Measurements from ENCODE around the gene C2CD5. TPM values are rescaled to one million over a fixed set of nuclear protein-coding genes. Genes with fewer than 3 reads are reported as not detected.
"Not testable (repeated sequence)": the region's sequence is repeated elsewhere in the genome, so short reads cannot be mapped to it uniquely, and the experiment has no call there.

C2CD5 gene, protein sequence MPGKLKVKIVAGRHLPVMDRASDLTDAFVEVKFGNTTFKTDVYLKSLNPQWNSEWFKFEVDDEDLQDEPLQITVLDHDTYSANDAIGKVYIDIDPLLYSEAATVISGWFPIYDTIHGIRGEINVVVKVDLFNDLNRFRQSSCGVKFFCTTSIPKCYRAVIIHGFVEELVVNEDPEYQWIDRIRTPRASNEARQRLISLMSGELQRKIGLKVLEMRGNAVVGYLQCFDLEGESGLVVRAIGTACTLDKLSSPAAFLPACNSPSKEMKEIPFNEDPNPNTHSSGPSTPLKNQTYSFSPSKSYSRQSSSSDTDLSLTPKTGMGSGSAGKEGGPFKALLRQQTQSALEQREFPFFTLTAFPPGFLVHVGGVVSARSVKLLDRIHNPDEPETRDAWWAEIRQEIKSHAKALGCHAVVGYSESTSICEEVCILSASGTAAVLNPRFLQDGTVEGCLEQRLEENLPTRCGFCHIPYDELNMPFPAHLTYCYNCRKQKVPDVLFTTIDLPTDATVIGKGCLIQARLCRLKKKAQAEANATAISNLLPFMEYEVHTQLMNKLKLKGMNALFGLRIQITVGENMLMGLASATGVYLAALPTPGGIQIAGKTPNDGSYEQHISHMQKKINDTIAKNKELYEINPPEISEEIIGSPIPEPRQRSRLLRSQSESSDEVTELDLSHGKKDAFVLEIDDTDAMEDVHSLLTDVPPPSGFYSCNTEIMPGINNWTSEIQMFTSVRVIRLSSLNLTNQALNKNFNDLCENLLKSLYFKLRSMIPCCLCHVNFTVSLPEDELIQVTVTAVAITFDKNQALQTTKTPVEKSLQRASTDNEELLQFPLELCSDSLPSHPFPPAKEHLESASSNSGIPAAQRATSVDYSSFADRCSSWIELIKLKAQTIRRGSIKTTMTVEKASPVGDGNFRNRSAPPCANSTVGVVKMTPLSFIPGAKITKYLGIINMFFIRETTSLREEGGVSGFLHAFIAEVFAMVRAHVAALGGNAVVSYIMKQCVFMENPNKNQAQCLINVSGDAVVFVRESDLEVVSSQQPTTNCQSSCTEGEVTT
- total RNA-seq: 16.2 and 28.7 TPM in 2 replicates

DNA sequence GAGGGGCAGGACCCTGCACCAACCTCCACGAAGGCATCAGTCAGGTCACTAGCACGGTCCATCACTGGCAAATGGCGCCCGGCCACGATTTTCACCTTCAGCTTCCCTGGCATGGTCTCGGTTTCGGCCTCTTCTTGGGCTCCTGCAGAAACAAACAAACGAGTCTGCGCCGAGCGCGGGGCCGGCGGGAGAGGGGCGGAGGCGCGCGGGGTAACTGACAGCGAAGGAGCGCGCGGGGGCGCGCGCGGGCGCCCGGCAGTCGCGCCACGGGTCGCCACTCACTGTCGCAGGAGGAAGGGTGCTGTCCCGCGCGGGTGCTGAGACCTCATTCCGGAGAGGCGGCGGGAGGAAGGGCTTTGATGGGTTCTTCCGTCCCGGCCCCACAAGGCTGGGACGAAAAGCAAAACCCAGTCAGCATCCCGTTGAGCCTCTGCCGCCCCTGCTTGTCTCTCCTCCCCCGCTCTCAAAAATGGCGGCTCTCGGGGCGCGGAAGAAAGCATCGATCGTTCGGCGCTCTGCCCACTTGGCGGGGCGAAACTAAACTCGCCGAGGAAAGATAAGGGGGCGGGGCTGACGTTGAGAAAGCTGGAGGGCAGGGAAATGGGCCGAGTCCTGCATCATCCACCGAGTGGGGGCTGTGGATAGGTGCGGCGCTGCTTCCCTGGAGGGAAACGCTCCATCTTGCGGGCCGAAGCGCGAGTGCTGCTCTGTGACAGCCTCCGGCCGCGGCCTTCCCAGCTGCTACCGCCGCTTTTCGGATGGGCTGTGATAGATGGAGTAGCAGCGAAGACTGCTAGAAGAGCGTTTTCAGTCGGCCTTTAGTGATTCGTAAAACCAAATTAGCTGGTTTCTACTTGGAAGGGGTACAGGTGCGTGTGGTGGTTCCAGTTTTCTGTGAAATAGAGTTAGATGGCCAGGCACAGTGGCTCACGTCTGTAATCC lies at the start of gene C2CD5:
Gene C2CD5 (minus strand): TSS at position 505 of the 942 bp plus-strand sequence. CDS start 392 bp downstream, at position 113.
- peak; percentile 99 for DNase-seq

DNA sequence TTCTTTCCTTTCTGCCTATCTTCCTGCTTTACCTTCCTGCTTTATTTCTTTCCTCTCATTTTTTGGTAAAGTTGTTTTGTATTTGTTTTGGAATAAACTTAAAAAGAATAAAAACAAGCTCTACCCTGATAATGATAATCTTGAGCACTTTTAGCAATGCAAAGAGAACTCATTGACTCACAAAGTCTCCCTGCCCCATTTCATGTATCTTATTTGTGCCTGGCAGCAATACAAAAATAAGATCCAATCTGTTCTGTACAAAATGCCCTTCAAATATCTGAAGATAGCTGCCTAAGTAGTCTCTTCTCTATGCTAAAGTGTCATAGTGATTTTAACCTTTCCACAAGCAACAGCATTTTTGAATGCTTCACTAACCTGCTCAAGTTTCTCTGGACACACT lies 49.5 kb upstream of the C2CD5 start:
- no peak for DNase-seq

DNA sequence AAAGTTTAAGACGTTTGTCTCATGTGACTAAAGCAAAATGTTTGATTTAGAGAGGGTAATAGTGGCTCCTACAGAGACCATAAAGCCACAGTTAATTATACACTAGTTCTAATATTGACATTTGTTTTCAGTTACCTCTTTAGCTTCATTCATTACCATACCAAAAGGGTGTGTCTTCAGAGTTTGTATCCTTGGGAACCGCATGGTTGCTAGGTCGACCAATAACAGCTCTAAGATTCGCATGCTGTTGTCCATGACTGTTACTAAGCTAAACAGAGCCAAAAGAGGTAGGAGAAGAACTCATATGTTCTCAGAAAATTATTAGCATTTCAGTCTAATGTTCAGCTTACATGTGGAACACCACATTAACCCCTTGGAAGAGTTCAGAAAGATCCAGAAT lies 44.5 kb upstream of the C2CD5 start:
- no peak for DNase-seq

DNA sequence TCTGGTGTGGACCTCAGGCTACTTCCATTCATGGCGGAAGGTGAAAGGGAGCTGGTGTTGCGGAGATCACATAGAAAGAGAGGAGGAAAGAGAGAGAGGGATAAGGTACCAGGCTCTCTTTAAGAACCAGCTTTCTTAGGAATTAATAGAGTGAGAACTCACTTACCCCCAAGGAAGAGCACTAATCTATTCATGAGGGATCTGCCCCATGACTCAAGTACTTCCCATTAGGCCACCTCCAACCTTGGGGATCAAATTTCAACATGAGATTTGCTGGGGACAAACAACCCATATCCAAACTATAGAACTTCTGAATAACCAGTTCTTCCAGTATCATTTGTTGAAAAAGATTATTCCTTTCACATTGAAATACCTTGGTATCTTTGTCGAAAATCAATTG lies 34.0 kb upstream of the C2CD5 start:
- no peak for DNase-seq

DNA sequence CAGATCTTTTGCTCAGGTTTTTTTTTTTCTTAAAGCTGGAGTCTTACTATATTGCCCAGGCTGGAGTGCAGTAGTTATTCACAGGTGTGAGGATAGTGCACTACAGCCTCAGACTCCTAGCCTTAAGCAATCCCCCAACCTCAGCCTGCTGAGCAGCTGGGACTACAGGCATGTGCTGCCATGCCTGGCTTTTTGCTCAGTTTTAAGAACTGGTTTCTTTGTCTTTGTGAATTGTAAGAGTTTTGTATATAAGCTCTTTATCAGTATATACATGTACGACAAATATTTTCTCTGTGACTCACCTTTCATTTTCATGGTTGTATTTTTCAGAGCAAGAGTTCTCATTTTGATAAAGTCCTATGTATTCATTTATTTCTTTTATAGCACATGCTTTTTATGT lies 33.3 kb upstream of the C2CD5 start:
- no peak for DNase-seq

DNA sequence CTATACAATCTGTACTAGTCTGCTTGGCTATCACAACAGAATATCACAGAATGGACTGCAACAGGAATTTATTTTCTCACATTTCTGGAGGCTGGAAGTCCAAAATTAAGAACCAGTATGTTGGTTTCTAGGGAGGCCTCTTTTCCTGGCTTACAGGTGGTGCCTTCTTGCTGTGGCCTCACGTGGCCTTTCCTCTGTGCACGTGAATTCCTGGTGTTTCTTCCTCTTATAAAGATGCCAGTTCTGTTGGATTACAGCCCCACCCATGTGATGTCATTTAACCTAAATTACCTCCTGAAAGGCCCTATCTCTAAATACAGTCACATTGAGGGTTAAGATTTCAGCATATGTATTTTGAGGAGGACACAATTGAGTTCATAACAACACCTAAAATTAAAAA lies 32.1 kb upstream of the C2CD5 start:
- no peak for DNase-seq

DNA sequence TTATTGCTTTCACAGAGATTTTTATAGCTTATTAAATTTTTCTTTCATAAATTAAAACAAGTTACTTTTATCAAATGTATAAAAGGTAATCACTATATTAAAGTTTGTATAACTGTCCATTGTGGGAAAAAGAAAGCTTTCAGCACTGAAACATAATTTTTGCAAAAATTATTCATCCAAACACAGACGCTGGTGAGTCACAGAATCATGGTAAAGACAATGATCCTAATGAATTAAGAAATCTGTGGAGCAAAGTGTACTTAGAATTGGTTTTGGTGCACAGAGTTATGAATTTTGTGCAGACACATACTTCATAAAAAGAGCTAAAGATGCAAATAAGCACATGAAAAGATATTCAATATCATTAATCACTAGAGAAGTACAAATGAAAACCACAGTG lies 31.7 kb upstream of the C2CD5 start:
- DNase-seq: no peak

DNA sequence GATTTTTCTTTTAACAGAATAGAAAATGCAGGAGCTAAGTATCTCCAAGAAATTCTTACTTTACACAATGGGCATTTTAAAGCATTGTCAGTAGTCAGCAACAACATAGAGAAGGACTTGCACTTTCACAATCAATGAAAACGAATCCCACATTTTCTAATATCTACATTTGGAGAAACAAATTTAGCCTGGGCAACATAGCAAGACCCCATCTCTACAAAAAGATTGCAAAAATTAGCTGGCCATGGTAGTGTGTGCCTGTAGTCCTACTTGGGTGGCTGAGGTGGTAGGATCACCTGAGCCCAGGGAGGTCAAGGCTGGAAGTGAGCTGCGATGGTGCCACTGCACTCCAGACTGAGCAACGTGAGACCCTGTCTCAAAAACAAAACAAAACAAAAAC lies 30.6 kb upstream of the C2CD5 start:
- DNase-seq: no peak

DNA sequence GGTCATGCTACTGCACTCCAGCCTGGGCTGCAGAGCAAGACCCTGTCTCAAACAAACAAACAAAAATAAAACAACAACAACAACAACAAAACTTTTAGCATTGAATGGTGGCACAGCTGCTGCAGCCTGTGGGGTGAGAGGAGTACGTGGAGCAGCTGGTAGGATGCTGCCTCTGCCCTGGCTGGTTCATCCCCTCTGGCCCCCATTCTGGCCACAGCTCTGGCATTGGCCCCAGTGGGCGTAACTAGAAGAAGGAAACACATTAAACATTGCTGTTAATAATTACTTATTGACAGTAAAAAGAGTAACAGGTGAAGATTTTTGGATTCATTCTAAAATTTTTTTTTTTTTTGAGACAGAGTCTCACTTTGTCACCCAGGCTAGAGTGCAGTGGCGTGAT lies 28.8 kb upstream of the C2CD5 start:
- DNase-seq: no peak

DNA sequence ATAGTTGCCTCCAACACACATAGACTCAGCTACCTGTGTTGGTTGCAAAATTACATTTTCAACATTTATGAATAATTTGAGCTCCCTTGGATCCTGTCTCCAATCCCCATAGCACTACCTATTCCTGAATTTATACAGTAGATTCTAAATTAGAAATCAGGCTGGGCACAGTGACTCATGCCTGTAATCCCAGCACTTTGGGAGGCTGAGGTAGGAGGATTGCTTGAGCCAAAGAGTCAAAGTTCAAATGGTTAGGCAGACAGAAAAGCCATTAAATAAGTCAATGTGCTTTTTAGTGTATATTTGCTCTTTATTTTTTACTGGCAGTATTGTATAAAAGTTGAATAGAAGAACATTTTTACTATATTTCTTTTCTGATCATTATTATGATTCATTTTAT lies 24.9 kb upstream of the C2CD5 start:
- DNase-seq: no peak

DNA sequence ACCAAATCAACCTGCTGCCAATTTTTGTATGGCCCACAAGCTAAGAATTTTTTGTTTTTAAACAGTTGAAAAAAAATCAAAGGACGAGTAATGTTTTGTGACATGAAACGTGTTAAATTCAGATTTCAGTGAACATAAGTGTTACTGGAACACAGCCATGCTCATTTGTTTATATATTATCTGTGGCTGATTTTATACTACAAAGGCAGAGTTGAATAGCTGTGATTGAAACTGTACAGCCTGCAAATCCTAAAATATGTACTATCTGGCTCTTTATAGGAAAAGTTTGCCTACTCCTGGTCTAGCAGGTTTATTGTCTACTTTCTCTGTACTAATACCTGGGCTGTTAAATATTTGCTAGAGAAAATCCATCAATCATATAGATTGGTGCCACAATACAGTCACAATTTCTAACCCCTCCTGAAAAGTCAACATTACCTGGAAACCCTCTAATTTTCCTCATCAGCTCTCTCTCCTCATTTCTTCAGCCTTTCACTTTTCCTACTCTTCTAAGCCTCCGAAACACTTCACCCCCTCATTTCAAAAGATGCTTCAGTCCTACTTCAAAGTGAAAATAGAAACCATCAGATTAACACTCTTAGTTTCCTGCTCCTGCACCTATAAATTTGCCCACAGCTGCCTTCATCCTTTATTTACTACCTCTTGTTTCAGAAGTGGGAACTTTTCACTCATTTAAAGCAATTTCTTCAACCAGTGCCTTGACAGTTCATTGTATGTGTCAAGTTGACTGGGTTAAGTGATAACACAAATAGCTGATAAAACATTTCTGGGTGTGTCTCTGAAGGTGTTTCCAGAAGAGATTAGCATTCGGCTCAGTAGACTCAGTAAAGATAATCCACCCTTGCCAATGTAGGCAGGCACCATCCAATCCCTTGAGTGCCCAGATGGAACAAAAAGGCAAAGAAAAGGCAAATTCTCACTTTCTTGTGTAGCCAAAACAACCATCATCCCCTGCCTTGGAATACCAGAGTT lies 18.0 kb upstream of the C2CD5 start:
- DNase-seq: no peak

DNA sequence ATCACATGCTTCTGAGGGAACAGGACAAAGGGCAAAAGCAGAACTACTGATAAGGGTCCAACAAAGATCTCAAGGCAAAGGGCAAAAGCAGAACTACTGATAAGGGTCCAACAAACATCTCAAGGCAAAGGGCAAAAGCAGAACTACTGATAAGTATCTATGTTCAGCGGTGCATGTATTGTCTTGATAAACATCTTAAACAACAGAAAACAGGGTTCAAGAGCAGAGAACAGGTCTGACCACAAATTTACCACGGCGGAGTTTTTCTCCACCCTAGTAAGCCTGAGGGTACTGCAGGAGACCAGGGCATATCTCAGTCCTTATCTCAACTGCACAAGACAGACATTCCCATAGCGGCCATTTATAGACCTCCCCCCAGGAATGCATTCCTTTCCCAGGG lies 10.4 kb upstream of the C2CD5 start:
- DNase-seq: not testable (repeated sequence)

DNA sequence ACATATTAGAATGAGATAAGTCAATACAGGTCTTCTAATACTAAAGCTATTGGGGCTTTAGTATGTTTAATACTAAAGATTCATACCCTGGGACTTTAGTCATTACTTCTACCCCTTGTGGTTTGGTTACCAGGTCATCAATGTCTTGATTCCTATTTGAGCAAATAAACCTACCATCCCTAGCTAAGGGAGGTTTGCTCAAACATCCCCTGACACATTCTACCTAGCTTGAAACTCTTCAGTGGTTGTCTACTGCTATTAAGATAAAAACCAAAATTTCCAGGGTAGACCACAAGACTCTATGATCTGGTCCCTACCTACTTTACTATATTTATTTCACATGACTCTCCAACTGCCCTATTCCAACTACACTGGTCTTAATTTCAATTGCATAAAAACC lies 7.3 kb upstream of the C2CD5 start:
- DNase-seq: no peak

DNA sequence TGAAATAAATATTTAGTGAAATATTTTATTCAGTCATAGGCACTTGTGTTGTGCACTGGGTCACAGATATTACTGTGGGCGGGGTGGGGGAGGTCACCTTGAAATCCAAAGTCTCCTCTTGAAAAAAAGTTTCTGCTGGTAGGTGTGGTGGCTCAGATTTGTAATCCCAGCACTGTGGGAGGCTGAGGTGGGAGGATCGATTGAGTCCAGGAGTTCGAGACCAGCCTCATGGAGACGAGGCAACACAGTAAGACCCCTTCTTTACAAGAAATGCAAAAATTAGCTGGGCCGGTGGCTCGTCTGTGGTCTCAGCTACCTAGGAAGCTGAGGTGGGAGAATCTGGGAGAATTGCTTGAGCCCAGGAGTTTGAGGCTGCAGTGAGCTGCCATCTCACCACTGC lies 913 bp upstream of the C2CD5 start:
- no peak for DNase-seq

DNA sequence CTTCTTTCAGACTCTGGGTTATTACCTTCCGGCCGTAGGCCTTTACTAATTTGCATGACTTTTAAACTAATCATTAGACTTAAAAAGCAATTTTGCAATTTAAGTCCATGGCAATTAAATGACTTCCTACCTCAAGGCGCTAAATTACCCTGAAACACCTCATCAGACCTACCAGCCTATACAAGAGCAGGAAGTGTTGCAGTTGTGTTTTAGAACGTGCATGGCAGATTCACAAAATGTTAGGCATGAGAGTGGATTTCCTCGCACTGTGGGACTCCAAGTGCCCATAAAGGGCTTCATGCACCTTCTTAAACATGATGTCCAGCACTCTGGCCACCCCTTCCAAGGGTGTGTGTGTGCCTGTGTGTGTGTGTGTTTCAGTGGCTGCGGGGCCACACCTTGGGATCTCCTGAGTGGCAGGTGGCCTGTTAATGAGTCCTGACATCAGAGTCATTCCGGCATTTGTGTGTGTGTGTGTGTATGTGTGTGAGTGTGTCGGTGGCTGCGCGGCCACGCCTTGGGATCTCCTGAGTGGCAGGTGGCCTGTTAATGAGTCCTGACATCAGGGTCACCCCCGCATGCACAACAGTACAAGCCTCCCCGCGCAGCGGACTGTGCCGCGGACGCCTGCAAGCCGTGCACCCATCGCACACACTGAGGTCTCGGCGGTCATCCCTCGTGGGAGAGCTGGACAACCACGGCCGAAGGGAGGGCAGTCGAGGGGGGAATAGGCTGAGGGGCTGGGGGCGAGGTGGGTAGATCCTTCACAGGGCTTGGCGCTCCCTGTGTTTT lies 900 bp downstream of the C2CD5 start:
- peak; percentile 51 for DNase-seq

DNA sequence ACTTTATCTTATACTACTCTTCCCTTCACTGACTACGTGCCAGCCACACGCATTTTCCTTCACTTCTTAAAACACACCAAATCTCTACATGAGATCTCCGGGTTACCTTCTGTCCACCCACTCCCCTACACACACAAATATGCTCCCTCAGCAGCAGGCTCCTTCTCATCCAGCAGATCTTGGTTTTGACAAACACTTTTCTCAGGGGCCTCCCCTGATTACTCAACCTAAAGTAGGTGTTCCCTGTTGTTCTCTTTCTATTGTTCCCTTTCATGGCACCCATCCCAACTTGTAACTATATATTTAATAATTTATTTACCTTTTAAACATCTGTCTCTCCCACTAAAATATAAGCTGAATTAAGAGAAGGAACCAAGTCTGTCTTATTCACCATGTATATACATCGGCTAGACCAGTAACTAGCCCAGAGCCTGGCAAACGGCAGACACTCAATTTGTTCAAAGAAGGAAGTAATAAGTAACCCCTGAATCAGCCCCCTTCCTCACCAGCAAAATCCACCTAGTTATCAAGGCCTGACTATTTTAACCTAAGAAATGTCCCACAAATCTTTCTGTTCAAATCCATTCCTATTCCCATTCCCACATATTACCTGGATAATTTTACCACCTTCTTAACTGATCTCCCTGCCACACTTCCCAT lies 2.7 kb downstream of the C2CD5 start:
- DNase-seq: no peak

DNA sequence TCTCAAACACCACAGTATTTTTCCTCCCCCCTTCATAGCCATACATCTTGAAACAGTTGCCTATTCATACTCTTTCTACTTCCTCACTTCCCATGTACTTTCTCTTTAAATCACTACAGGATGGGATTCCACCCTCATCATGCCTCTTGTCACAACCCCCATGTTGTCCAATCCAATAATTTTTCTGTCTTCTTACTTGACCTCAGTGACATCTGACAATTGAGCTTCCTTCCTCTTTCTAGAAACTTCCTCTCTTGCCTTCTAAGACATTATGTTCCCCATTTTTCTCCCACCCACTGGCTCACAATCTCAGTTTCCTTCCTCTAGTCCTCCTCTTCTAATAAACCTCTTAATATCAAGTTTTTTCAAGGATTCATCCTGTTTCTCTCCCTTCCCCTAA lies 5.3 kb downstream of the C2CD5 start:
- DNase-seq: peak; percentile 12

DNA sequence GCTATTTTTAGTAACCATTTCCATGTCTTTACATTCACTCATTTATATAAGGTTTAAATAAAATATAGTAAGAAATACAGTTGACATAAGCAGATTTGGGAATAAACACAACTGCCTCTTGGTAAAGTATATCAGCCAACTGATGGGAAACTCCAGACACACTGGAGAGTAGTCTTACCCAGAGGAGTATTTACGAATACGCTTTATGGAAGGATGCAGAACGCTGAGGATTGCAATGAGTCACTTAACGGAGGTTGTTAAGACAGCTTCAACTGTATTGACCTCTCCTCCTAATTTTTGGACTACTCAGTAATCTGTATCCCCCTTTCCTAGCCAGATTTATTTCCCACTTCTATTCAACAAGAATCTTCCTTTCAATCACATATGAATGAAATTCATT lies 6.0 kb downstream of the C2CD5 start:
- DNase-seq: no peak

DNA sequence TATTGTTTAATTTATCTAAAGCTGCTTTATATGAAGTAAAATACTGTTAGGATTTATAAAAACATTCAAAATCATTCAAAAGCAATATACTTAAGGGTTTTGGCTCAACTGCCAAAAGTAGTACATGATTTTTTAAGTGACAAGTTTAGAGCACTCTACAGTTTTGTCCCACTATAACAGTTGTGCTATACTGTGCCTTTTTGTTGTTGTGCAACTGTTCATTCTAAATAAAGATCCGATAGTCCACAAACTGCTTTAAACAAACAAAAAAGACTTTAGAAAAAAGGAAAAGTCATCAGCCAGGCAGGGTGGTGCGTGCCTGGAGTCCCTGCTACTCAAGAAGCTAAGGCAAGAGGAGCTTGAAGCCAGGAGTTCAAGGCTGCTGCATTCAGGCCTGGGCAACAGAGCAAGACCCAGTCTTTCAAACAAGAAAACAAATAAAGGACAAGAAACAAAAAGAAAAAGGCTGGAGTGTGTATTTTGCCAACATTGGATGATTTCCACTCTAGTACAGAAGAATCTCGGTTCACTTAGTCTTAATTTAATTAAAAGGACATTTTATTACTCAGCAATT lies 7.3 kb downstream of the C2CD5 start:
- no peak for DNase-seq
